OCI-LY3 (cell line): Measurements from ENCODE around the gene SMYD3.

Source experiments
- EZH2phosphoT487 ChIP-seq: fragments of 200-600 bp; shearing (Covaris generic); IDR thresholded peaks from 2 replicates; pipeline ENCODE4 v1.6.1; 2018; ENCODE audit warnings: antibody characterized with exemption, mixed run types, low read depth
- TF ChIP-seq, protein P1 (sequence below): fragments of 200-600, 300-600 bp; sonication (generic); IDR thresholded peaks from 2 replicates; pipeline ENCODE4 v1.5.1; 2014; ENCODE audit warnings: antibody characterized with exemption, low read length, low read depth

DNA sequence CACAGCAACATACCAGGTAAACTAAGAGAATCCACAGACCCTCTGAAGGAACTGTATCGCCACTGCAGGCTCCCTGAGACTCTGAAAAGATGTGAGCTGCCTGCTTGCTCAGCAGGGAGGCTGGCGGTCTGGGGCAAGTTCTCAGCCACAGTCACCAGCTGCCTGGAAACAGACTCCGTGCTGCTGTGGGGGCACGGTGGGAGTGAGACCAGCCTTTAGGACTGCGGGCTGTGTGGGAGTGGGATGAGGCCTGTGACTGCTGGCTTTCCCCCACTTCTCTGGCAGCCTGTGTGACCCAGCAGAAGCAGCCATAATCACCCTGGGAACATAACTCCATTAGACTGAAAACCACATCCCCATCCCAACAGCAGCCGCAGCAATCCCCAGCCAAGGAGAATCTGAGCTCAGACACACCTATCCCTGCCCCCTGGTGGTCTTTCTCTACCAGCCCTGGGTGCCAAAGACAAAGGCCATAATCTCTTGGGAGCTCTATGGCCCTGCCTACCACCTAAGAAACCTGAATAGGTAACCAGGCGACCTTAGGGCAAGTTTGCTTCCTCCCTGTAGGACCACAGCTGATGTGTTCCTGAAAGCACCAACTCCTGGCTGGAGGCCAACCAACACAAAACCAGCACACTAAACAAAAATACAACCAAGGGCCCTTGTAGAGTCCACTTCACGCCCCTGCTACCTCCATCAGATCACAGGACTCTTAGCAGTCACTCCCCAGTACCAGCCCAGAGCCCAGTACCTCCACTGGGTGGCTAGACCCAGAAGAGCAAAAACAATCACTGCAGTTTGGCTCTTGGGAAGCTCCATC is 151.5 kb downstream of the SMYD3 start:
- TF ChIP-seq, protein P1, sequence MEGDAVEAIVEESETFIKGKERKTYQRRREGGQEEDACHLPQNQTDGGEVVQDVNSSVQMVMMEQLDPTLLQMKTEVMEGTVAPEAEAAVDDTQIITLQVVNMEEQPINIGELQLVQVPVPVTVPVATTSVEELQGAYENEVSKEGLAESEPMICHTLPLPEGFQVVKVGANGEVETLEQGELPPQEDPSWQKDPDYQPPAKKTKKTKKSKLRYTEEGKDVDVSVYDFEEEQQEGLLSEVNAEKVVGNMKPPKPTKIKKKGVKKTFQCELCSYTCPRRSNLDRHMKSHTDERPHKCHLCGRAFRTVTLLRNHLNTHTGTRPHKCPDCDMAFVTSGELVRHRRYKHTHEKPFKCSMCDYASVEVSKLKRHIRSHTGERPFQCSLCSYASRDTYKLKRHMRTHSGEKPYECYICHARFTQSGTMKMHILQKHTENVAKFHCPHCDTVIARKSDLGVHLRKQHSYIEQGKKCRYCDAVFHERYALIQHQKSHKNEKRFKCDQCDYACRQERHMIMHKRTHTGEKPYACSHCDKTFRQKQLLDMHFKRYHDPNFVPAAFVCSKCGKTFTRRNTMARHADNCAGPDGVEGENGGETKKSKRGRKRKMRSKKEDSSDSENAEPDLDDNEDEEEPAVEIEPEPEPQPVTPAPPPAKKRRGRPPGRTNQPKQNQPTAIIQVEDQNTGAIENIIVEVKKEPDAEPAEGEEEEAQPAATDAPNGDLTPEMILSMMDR = no peak
- no peak for TF ChIP-seq EZH2phosphoT487
